HepG2 (cell line): ENCODE results near the gene RNF5.

Experiments used
- BCL6 ChIP-seq: IDR thresholded peaks from 2 replicates; pipeline ENCODE4 v1.6.1; 2016; ENCODE audit warnings: missing genetic modification reagents, missing compliant biosample characterization
- ZBTB10 ChIP-seq: sonication (generic); formaldehyde crosslinking; IDR thresholded peaks from 2 replicates; pipeline ENCODE4 v1.4.0; 2020; ENCODE audit warnings: missing genetic modification reagents, borderline replicate concordance

- TF ChIP-seq BCL6 (CRISPR knock-in tag) (no peak), ZBTB10 (CRISPR knock-in tag) (no peak)
Measured at GRCh38 chr6:32151181-32151862, 26.9 kb upstream of the RNF5 start.
